Measurements from ENCODE around the gene MTG1. TPM values are rescaled to one million over a fixed set of nuclear protein-coding genes. Genes with fewer than 3 reads are reported as not detected.
"Not testable (repeated sequence)": the region's sequence is repeated elsewhere in the genome, so short reads cannot be mapped to it uniquely, and the experiment has no call there.

MTG1 gene
- total and polyA plus RNA-seq, 2 experiments from 2014 or later = 45.7 to 68.6 TPM

DNA sequence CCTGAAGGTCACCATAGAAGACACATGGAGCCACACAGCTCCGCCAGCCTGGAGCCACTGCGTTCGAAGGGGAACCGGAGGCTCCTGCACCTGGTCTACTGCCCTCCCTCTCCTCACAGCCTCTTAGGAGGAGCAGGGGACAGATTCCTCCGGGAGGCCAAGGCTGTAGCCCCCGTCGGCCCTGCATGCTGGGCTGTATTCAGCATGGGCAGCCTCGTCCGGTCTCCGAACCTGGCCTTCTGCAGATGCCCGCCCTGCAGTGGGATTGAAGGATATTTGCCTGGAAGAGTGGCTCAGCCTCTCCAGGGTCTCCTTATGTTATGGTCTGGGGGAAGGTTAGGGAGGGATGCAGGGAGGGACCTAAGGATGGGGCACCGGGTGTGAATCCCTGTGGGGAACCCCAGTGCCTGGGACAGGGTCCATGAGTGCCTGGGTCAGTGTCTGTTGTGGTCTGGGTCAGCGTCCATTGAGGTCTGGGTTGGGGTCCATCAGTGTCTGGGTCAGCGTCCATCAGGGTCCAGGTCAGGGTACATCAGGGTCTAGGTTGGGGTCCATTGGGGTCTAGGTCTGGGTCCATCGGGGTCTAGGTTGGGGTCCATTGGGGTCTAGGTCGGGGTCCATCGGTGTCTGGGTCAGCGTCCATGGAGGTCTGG, 46.8 kb downstream of the MTG1 start:
- Histone ChIP-seq H3F3A (replicated peaks; ENCODE audit: low read depth) (no peaks in the 10 kb centered on the region), H3K4me2 (no peak overlapping the region), H3K27ac (ENCODE audit: low read depth) (no peak overlapping the region), H3K9me2 (ENCODE audit: insufficient read depth) (no peaks in the 10 kb centered on the region), H3K79me2 (replicated peaks; ENCODE audit: insufficient read depth) (no peaks in the 10 kb centered on the region), H4K20me1 (replicated peaks; ENCODE audit: insufficient read depth) (no peaks in the 10 kb centered on the region), H3K36me3 (ENCODE audit: insufficient read depth) (no peaks in the 10 kb centered on the region), H3K27me3 (ENCODE audit: insufficient read depth) (no peaks in the 10 kb centered on the region), H3K4me1 (ENCODE audit: insufficient read depth) (no peaks in the 10 kb centered on the region), H2AFZ (no peak overlapping the region), H3K4me3 (no peak overlapping the region)
- DNase-seq (ENCODE audit: low spot score) = no peak
- H3K4me3 Mint-ChIP-seq = no peak overlapping the region
- H3K4me1 Mint-ChIP-seq = no peaks in the 10 kb centered on the region
- TF ChIP-seq EZH2 (IDR thresholded peaks at IDR 0.05; ENCODE audit: low read depth, unreplicated experiment) (no peak), ZNF331 (CRISPR knock-in tag; IDR thresholded peaks at IDR 0.05; ENCODE audit: low read depth) (no peak), STAT1 (IDR thresholded peaks at IDR 0.05; ENCODE audit: unreplicated experiment) (no peak), NANOG (IDR thresholded peaks at IDR 0.05; ENCODE audit: borderline replicate concordance) (no peak)
- H3K9me3 Mint-ChIP-seq = peaks cover 87% of the 10 kb centered on the region
- no peak overlapping the region for H3K27ac Mint-ChIP-seq
- peaks cover 3% of the 10 kb centered on the region for H3K27me3 Mint-ChIP-seq (ENCODE audit: insufficient read depth, low read depth, poor library complexity)
- no peak for ATAC-seq
- peaks cover 25% of the 10 kb centered on the region for H3K36me3 Mint-ChIP-seq (ENCODE audit: low read depth)

DNA sequence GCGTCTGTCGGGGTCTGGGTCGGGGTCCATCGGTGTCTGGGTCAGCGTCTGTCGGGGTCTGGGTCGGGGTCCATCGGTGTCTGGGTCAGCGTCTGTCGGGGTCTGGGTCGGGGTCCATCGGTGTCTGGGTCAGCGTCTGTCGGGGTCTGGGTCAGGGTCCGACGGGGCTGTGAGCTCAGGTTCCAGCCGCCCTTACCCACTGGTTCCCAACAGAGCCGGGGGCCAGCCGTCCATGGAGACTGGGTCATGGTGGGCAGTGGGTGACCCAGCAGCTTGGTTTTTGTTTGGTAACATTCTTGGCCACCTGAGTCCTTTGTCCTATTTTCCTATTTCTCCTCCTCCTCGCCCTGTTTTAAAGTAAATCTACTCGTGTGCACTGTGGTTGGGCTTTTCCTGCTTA, 47.4 kb downstream of the MTG1 start:
- not testable (repeated sequence) for H3F3A ChIP-seq (replicated peaks; ENCODE audit: low read depth); H3K79me2 ChIP-seq (replicated peaks; ENCODE audit: insufficient read depth); H3K4me1 ChIP-seq (ENCODE audit: insufficient read depth); H2AFZ ChIP-seq; H3K9me2 ChIP-seq (ENCODE audit: insufficient read depth); ATAC-seq; H3K27me3 Mint-ChIP-seq (ENCODE audit: insufficient read depth, low read depth, poor library complexity); H4K20me1 ChIP-seq (replicated peaks; ENCODE audit: insufficient read depth); DNase-seq (ENCODE audit: low spot score); H3K27ac Mint-ChIP-seq; H3K36me3 ChIP-seq (ENCODE audit: insufficient read depth); H3K27ac ChIP-seq (ENCODE audit: low read depth); H3K4me3 ChIP-seq; H3K4me1 Mint-ChIP-seq; H3K4me3 Mint-ChIP-seq; H3K27me3 ChIP-seq (ENCODE audit: insufficient read depth); H3K4me2 ChIP-seq
- Mint-ChIP-seq H3K9me3 (peaks cover 84% of the 10 kb centered on the region), H3K36me3 (ENCODE audit: low read depth) (peaks cover 25% of the 10 kb centered on the region)

DNA sequence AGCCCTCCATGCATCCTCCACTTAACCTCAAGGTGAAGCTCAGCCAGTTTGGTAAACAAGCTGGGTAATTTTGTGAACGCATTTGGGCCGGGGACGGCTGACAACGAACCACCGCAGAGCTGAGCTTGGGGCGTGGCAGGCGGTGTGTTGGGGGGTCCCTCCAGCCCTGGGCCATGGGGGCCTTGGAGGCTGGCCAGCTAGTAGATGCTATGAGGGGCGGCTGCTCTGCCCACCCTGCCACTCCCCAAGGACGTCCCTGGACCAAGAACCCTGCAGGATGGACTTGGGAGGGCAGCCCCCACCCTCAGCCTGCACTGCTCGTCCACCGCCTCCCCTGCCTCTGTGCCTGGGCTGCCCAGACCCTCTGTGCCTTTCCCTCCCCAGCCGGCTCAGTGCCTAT, 47.8 kb downstream of the MTG1 start:
- no peak overlapping the region for H3K4me2 ChIP-seq
- H3F3A ChIP-seq (replicated peaks; ENCODE audit: low read depth) = no peaks in the 10 kb centered on the region
- H3K4me3 ChIP-seq = no peak overlapping the region
- DNase-seq (ENCODE audit: low spot score) = no peak
- Mint-ChIP-seq H3K9me3 (peaks cover 83% of the 10 kb centered on the region), H3K27me3 (ENCODE audit: insufficient read depth, low read depth, poor library complexity) (peaks cover 2% of the 10 kb centered on the region), H3K4me1 (no peaks in the 10 kb centered on the region), H3K36me3 (ENCODE audit: low read depth) (peaks cover 27% of the 10 kb centered on the region), H3K4me3 (no peak overlapping the region), H3K27ac (no peak overlapping the region)
- H3K36me3 ChIP-seq (ENCODE audit: insufficient read depth) = no peaks in the 10 kb centered on the region
- no peaks in the 10 kb centered on the region for H4K20me1 ChIP-seq (replicated peaks; ENCODE audit: insufficient read depth)
- H3K27ac ChIP-seq (ENCODE audit: low read depth) = no peak overlapping the region
- H3K27me3 ChIP-seq (ENCODE audit: insufficient read depth) = no peaks in the 10 kb centered on the region
- H3K9me2 ChIP-seq (ENCODE audit: insufficient read depth) = no peaks in the 10 kb centered on the region
- H3K79me2 ChIP-seq (replicated peaks; ENCODE audit: insufficient read depth) = no peaks in the 10 kb centered on the region
- H3K4me1 ChIP-seq (ENCODE audit: insufficient read depth) = no peaks in the 10 kb centered on the region
- no peak overlapping the region for H2AFZ ChIP-seq
- ATAC-seq = no peak
- TF ChIP-seq, protein P1, sequence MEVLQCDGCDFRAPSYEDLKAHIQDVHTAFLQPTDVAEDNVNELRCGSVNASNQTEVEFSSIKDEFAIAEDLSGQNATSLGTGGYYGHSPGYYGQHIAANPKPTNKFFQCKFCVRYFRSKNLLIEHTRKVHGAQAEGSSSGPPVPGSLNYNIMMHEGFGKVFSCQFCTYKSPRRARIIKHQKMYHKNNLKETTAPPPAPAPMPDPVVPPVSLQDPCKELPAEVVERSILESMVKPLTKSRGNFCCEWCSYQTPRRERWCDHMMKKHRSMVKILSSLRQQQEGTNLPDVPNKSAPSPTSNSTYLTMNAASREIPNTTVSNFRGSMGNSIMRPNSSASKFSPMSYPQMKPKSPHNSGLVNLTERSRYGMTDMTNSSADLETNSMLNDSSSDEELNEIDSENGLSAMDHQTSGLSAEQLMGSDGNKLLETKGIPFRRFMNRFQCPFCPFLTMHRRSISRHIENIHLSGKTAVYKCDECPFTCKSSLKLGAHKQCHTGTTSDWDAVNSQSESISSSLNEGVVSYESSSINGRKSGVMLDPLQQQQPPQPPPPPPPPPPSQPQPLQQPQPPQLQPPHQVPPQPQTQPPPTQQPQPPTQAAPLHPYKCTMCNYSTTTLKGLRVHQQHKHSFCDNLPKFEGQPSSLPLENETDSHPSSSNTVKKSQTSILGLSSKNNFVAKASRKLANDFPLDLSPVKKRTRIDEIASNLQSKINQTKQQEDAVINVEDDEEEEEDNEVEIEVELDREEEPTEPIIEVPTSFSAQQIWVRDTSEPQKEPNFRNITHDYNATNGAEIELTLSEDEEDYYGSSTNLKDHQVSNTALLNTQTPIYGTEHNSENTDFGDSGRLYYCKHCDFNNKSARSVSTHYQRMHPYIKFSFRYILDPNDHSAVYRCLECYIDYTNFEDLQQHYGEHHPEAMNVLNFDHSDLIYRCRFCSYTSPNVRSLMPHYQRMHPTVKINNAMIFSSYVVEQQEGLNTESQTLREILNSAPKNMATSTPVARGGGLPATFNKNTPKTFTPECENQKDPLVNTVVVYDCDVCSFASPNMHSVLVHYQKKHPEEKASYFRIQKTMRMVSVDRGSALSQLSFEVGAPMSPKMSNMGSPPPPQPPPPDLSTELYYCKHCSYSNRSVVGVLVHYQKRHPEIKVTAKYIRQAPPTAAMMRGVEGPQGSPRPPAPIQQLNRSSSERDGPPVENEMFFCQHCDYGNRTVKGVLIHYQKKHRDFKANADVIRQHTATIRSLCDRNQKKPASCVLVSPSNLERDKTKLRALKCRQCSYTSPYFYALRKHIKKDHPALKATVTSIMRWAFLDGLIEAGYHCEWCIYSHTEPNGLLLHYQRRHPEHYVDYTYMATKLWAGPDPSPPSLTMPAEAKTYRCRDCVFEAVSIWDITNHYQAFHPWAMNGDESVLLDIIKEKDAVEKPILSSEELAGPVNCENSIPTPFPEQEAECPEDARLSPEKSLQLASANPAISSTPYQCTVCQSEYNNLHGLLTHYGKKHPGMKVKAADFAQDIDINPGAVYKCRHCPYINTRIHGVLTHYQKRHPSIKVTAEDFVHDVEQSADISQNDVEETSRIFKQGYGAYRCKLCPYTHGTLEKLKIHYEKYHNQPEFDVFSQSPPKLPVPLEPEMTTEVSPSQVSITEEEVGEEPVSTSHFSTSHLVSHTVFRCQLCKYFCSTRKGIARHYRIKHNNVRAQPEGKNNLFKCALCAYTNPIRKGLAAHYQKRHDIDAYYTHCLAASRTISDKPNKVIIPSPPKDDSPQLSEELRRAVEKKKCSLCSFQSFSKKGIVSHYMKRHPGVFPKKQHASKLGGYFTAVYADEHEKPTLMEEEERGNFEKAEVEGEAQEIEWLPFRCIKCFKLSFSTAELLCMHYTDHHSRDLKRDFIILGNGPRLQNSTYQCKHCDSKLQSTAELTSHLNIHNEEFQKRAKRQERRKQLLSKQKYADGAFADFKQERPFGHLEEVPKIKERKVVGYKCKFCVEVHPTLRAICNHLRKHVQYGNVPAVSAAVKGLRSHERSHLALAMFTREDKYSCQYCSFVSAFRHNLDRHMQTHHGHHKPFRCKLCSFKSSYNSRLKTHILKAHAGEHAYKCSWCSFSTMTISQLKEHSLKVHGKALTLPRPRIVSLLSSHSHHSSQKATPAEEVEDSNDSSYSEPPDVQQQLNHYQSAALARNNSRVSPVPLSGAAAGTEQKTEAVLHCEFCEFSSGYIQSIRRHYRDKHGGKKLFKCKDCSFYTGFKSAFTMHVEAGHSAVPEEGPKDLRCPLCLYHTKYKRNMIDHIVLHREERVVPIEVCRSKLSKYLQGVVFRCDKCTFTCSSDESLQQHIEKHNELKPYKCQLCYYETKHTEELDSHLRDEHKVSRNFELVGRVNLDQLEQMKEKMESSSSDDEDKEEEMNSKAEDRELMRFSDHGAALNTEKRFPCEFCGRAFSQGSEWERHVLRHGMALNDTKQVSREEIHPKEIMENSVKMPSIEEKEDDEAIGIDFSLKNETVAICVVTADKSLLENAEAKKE (CRISPR knock-in tag; IDR thresholded peaks at IDR 0.05) = no peak
- no peak for TF ChIP-seq JUNB (IDR thresholded peaks at IDR 0.05; ENCODE audit: unreplicated experiment)
- no peak for TF ChIP-seq STAT1 (IDR thresholded peaks at IDR 0.05; ENCODE audit: unreplicated experiment)
- TF ChIP-seq ZNF331 (CRISPR knock-in tag; IDR thresholded peaks at IDR 0.05; ENCODE audit: low read depth) = no peak
- TF ChIP-seq, protein P2, sequence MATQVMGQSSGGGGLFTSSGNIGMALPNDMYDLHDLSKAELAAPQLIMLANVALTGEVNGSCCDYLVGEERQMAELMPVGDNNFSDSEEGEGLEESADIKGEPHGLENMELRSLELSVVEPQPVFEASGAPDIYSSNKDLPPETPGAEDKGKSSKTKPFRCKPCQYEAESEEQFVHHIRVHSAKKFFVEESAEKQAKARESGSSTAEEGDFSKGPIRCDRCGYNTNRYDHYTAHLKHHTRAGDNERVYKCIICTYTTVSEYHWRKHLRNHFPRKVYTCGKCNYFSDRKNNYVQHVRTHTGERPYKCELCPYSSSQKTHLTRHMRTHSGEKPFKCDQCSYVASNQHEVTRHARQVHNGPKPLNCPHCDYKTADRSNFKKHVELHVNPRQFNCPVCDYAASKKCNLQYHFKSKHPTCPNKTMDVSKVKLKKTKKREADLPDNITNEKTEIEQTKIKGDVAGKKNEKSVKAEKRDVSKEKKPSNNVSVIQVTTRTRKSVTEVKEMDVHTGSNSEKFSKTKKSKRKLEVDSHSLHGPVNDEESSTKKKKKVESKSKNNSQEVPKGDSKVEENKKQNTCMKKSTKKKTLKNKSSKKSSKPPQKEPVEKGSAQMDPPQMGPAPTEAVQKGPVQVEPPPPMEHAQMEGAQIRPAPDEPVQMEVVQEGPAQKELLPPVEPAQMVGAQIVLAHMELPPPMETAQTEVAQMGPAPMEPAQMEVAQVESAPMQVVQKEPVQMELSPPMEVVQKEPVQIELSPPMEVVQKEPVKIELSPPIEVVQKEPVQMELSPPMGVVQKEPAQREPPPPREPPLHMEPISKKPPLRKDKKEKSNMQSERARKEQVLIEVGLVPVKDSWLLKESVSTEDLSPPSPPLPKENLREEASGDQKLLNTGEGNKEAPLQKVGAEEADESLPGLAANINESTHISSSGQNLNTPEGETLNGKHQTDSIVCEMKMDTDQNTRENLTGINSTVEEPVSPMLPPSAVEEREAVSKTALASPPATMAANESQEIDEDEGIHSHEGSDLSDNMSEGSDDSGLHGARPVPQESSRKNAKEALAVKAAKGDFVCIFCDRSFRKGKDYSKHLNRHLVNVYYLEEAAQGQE (IDR thresholded peaks at IDR 0.05; ENCODE audit: unreplicated experiment) = no peak
- TF ChIP-seq EZH2 (IDR thresholded peaks at IDR 0.05; ENCODE audit: low read depth, unreplicated experiment) = no peak
